Measurements from ENCODE around the gene DYNC1I1.

DNA sequence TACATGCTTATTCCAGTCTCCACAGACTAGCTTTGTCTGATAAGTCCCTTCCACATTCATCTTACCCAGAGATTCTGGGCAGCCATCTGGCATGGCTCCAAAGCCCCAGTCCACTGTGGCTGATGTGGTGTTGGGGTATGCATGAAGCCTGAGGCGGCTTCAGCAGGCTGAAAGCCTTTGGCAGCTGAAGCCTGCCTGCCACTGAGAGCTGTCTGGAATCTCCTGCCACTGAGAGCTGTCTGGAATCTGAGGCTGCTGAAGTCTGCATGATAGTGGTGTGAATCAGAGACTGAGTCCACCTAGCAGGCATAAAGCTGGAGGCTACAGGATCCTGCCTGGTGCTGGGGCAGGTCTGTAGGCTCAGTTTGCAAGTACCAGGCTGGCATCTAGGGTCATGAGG lies 87.1 kb downstream of the DYNC1I1 start:
- TF ChIP-seq, protein P1, sequence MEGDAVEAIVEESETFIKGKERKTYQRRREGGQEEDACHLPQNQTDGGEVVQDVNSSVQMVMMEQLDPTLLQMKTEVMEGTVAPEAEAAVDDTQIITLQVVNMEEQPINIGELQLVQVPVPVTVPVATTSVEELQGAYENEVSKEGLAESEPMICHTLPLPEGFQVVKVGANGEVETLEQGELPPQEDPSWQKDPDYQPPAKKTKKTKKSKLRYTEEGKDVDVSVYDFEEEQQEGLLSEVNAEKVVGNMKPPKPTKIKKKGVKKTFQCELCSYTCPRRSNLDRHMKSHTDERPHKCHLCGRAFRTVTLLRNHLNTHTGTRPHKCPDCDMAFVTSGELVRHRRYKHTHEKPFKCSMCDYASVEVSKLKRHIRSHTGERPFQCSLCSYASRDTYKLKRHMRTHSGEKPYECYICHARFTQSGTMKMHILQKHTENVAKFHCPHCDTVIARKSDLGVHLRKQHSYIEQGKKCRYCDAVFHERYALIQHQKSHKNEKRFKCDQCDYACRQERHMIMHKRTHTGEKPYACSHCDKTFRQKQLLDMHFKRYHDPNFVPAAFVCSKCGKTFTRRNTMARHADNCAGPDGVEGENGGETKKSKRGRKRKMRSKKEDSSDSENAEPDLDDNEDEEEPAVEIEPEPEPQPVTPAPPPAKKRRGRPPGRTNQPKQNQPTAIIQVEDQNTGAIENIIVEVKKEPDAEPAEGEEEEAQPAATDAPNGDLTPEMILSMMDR (IDR thresholded peaks at IDR 0.05 in 8 of 11, conservative IDR thresholded peaks at IDR 0.05 in 3 of 11), result no peak
- TF ChIP-seq POLR2A (IDR thresholded peaks at IDR 0.05) (no peak), POLR2AphosphoS5 (IDR thresholded peaks at IDR 0.05) (no peak)
